ENCODE data around the gene SYPL1. TPM values are rescaled to one million over a fixed set of nuclear protein-coding genes. Genes with fewer than 3 reads are reported as not detected.

Gene SYPL1
- total and polyA plus RNA-seq, 7 experiments from 2014 or later = 37.5 to 106 (median 49.4) TPM

- Mint-ChIP-seq H3K27me3 (no peaks in the 10 kb centered on the region), H3K4me1 (peaks cover 18 to 48% (median 31%) of the 10 kb centered on the region in 7 donors), H3K36me3 (no peaks in the 10 kb centered on the region), H3K4me3 (no peak overlapping the region), H3K9me3 (no peaks in the 10 kb centered on the region), H3K27ac (no peak overlapping the region)
- no peaks in the 10 kb centered on the region for H3K27me3 ChIP-seq (ENCODE audit: control insufficient read depth in 2 of 2, insufficient read depth in 2 of 2, low read length in 2 of 2)
- no peaks in the 10 kb centered on the region for H3K9me3 ChIP-seq (ENCODE audit: control insufficient read depth in 2 of 3, low read length in 3 of 3)
- DNase-seq (no peak), ATAC-seq (no peak)
- ChIA-PET POLR2A (no interaction called here), CTCF (interaction anchor here (0.6 to 6.8 kb wide), 3 partner anchors 10 to 211 kb away, joined by 3 to 108 read pairs (median 4); no protein-coding TSS in a partner anchor)
- H3K4me1 ChIP-seq (ENCODE audit: control insufficient read depth in 2 of 2, insufficient read depth in 2 of 2, low read length in 2 of 2) = peaks cover 0 to 12% of the 10 kb centered on the region in 2 donors
- intact Hi-C loops (cut with micrococcal nuclease) = no loop called here
- no peaks in the 10 kb centered on the region for H3K36me3 ChIP-seq (ENCODE audit: control insufficient read depth in 2 of 3, insufficient read depth in 3 of 3, low read length in 3 of 3)
- H3K27ac ChIP-seq (ENCODE audit: low read depth, low read length) = no peak overlapping the region
- H3K4me3 ChIP-seq (ENCODE audit: low read length) = no peak overlapping the region
These were observed 50.7 kb downstream of the SYPL1 start for GRCh38 chr7:106061301-106061979.

GRCh38 chr7:106060394-106060920 lies 51.7 kb downstream of the SYPL1 start:
- Mint-ChIP-seq H3K4me3 (no peak overlapping the region), H3K9me3 (no peaks in the 10 kb centered on the region), H3K4me1 (peaks cover 18 to 48% (median 31%) of the 10 kb centered on the region in 7 donors), H3K27ac (no peak overlapping the region), H3K27me3 (no peaks in the 10 kb centered on the region), H3K36me3 (no peaks in the 10 kb centered on the region)
- no peaks in the 10 kb centered on the region for H3K36me3 ChIP-seq (ENCODE audit: control insufficient read depth in 2 of 3, insufficient read depth in 3 of 3, low read length in 3 of 3)
- DNase-seq = no peak
- ChIA-PET CTCF (interaction anchor here (1.6 to 6.8 kb wide), 2 partner anchors 11 to 93 kb away, joined by 3 to 108 read pairs; no protein-coding TSS in a partner anchor), POLR2A (no interaction called here)
- intact Hi-C loops (cut with micrococcal nuclease) = no loop called here
- ATAC-seq = no peak
- no peak overlapping the region for H3K27ac ChIP-seq (ENCODE audit: low read depth, low read length)
- H3K27me3 ChIP-seq (ENCODE audit: control insufficient read depth in 2 of 2, insufficient read depth in 2 of 2, low read length in 2 of 2) = no peaks in the 10 kb centered on the region
- H3K4me3 ChIP-seq (ENCODE audit: low read length) = no peak overlapping the region
- H3K4me1 ChIP-seq (ENCODE audit: control insufficient read depth in 2 of 2, insufficient read depth in 2 of 2, low read length in 2 of 2) = peaks cover 0 to 12% of the 10 kb centered on the region in 2 donors
- no peaks in the 10 kb centered on the region for H3K9me3 ChIP-seq (ENCODE audit: control insufficient read depth in 2 of 3, low read length in 3 of 3)

GRCh38 chr7:106059556-106059955 lies 52.6 kb downstream of the SYPL1 start:
- H3K4me3 Mint-ChIP-seq = no peak overlapping the region
- ATAC-seq = no peak
- H3K27me3 Mint-ChIP-seq = no peaks in the 10 kb centered on the region
- no peaks in the 10 kb centered on the region for H3K36me3 ChIP-seq (ENCODE audit: control insufficient read depth in 2 of 3, insufficient read depth in 3 of 3, low read length in 3 of 3)
- peaks cover 18 to 48% (median 31%) of the 10 kb centered on the region in 7 donors for H3K4me1 Mint-ChIP-seq
- H3K27ac ChIP-seq (ENCODE audit: low read depth, low read length) = no peak overlapping the region
- H3K27me3 ChIP-seq (ENCODE audit: control insufficient read depth in 2 of 2, insufficient read depth in 2 of 2, low read length in 2 of 2) = no peaks in the 10 kb centered on the region
- ChIA-PET CTCF (interaction anchor here (0.5 to 6.8 kb wide), 3 partner anchors 94 to 715 kb away, joined by 3 to 108 read pairs (median 4); no protein-coding TSS in a partner anchor), POLR2A (interaction anchor here (2.1 to 3.9 kb wide), 2 partner anchors 12 to 94 kb away, joined by 10 to 21 read pairs; no protein-coding TSS in a partner anchor)
- no peak for DNase-seq
- no peak overlapping the region for H3K4me3 ChIP-seq (ENCODE audit: low read length)
- no peaks in the 10 kb centered on the region for H3K9me3 Mint-ChIP-seq
- peaks cover 0 to 12% of the 10 kb centered on the region in 2 donors for H3K4me1 ChIP-seq (ENCODE audit: control insufficient read depth in 2 of 2, insufficient read depth in 2 of 2, low read length in 2 of 2)
- intact Hi-C loops (cut with micrococcal nuclease) = no loop called here
- no peaks in the 10 kb centered on the region for H3K36me3 Mint-ChIP-seq
- H3K27ac Mint-ChIP-seq = no peak overlapping the region
- H3K9me3 ChIP-seq (ENCODE audit: control insufficient read depth in 2 of 3, low read length in 3 of 3) = no peaks in the 10 kb centered on the region

GRCh38 chr7:106058928-106059324 lies 53.2 kb downstream of the SYPL1 start:
- intact Hi-C loops (cut with micrococcal nuclease) = no loop called here
- Histone ChIP-seq H3K27me3 (ENCODE audit: control insufficient read depth in 2 of 2, insufficient read depth in 2 of 2, low read length in 2 of 2) (no peaks in the 10 kb centered on the region), H3K4me3 (ENCODE audit: low read length) (no peak overlapping the region), H3K36me3 (ENCODE audit: control insufficient read depth in 2 of 3, insufficient read depth in 3 of 3, low read length in 3 of 3) (no peaks in the 10 kb centered on the region), H3K27ac (ENCODE audit: low read depth, low read length) (no peak overlapping the region), H3K9me3 (ENCODE audit: control insufficient read depth in 2 of 3, low read length in 3 of 3) (no peaks in the 10 kb centered on the region), H3K4me1 (ENCODE audit: control insufficient read depth in 2 of 2, insufficient read depth in 2 of 2, low read length in 2 of 2) (peaks cover 0 to 12% of the 10 kb centered on the region in 2 donors)
- DNase-seq = no peak
- no peak for ATAC-seq
- Mint-ChIP-seq H3K36me3 (no peaks in the 10 kb centered on the region), H3K9me3 (no peaks in the 10 kb centered on the region), H3K4me3 (no peak overlapping the region), H3K27me3 (peaks cover 0 to under 1% (median 0%) of the 10 kb centered on the region in 5 donors), H3K4me1 (peaks cover 18 to 48% (median 31%) of the 10 kb centered on the region in 7 donors), H3K27ac (peak overlapping the region in 1 of 9 donors; percentile 37)
- ChIA-PET POLR2A (interaction anchor here (1.9 to 3.9 kb wide), 3 partner anchors 13 to 95 kb away, joined by 5 to 21 read pairs (median 10); no protein-coding TSS in a partner anchor), CTCF (interaction anchor here (0.7 to 6.8 kb wide), 5 partner anchors 27 to 105 kb away, joined by 3 to 108 read pairs (median 3); no protein-coding TSS in a partner anchor)

DNA sequence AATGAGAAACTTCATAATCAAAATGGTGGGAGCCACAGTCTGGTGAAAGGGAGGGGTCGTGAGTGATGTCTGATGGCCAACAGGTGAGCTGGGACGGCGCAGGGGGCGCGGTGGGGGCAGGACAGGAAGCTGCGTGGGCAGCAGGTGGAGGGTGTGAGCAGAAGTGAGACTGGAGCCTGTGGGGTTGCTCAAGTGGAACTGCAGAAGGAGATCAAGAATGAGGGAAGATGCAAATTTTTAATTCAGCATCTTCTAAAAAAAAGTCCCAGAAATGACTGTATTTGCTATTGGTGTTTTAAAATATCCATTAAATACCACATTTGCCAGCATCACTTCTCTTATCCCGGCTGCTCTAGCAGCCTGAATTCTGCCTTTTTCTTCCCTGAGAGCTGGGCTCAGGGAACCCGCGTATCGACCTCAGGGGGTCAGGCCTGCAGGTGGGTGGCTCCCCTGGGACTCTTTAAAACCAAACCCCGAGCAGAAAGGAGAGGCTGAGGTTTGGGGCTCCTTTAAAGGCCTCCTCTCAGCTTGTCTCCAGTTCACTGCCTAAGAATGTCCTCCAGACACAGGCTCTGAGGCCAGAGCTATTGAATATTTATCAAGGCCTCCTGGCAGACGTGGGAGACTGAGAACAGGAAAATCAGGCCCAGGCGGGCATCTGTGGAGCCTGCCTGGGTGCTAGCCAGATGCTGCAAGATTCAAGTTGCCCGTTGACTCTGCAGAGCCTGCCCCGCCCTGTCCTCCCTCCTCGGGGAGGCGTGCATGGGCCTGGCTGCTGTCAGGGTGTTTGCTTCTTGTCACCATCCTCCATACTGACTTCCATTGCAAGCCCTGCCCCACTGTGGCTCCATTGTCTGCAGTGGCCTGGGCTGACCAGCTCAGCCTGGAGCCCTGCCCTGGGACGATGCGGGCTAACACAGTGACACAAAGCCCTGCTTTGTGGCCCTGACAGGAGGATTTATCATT lies 53.9 kb downstream of the SYPL1 start:
- ATAC-seq (peak; percentile 33), DNase-seq (no peak)
- Mint-ChIP-seq H3K4me1 (peaks cover 17 to 43% (median 30%) of the 10 kb centered on the region in 7 donors), H3K4me3 (peak overlapping the region in 3 of 10 donors; percentile 4 to 67 (median 34)), H3K36me3 (no peaks in the 10 kb centered on the region), H3K27me3 (peaks cover 0 to 8% (median 0%) of the 10 kb centered on the region in 5 donors), H3K9me3 (no peaks in the 10 kb centered on the region), H3K27ac (peak overlapping the region in 2 of 9 donors; percentile 12 to 86)
- H3K27me3 ChIP-seq (ENCODE audit: control insufficient read depth in 2 of 2, insufficient read depth in 2 of 2, low read length in 2 of 2) = no peaks in the 10 kb centered on the region
- H3K36me3 ChIP-seq (ENCODE audit: control insufficient read depth in 2 of 3, insufficient read depth in 3 of 3, low read length in 3 of 3) = no peaks in the 10 kb centered on the region
- H3K27ac ChIP-seq (ENCODE audit: low read depth, low read length) = no peak overlapping the region
- ChIA-PET CTCF (interaction anchor here (0.6 to 6.8 kb wide), 15 partner anchors 9 to 620 kb away, joined by 3 to 108 read pairs (median 4); partner anchors contain the start of gene SYPL1), POLR2A (interaction anchor here (0.6 to 3.9 kb wide), 4 partner anchors 13 to 96 kb away, joined by 3 to 21 read pairs (median 8); no protein-coding TSS in a partner anchor)
- H3K4me1 ChIP-seq (ENCODE audit: control insufficient read depth in 2 of 2, insufficient read depth in 2 of 2, low read length in 2 of 2) = peaks cover 0 to 12% of the 10 kb centered on the region in 2 donors
- intact Hi-C loops (cut with micrococcal nuclease) = loop anchor here (1.0 kb wide), 6 partner anchors 13 to 108 kb away; partner anchors contain the start of gene SYPL1 (in 2 of the 2)
- no peaks in the 10 kb centered on the region for H3K9me3 ChIP-seq (ENCODE audit: control insufficient read depth in 2 of 3, low read length in 3 of 3)
- no peak overlapping the region for H3K4me3 ChIP-seq (ENCODE audit: low read length)

Data from naive thymus-derived CD4-positive, alpha-beta T cell (primary cell).